IPS DF 4.7 (cell line): ENCODE results near the gene KRTAP5-7.

Experiments
- DNase-seq: peaks from one replicate; pipeline ENCODE4 v3.0.0-alpha.2; 2013; ENCODE audit warnings: low spot score; ENCODE audit errors: extremely low read depth

KRTAP5-7 gene

DNA sequence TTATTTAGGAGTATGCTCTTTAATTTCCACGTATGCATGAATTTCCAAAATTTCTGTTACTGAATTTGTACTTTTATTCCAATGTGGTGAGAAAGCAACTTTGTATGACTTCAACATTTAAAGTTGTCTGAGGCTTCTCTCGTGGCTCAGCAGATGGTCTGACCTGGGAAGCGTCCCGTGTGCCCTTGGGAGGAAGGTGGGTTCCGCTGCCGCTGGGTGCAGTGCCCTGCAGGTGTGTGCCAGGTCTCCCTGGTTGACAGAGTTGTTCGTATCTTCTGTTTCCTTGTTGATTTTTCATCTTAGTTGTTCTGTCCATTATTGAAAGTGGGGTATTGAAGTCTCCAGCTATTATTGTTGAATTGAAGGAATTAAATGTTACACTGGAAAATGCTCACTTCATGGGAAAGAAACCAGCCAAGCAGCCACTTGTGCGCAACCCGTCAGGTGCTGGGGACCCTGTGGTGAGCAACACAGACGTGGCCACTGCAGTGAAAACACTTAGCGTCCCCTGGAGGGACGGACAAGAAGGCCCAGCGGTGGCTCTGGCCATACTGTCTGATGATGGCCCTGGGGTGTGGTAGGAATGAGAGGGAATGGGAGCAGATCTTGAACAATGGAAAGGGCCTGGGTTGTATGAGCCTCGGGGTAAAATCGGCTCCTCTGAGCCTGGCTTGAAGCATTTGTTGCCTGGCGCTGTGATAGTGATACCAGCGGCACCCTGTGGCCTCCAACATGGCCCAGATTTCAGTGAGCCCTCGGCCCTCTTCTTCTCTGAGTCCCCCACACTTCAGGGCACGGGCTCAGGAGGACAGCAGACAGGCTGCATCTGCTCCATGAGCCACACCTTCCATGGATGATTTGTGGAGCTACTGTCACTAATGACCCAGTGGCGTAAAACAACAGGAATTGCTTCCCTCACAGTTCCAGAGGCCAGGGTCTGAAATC lies 31.5 kb upstream of the KRTAP5-7 start:
- DNase-seq = no peak

DNA sequence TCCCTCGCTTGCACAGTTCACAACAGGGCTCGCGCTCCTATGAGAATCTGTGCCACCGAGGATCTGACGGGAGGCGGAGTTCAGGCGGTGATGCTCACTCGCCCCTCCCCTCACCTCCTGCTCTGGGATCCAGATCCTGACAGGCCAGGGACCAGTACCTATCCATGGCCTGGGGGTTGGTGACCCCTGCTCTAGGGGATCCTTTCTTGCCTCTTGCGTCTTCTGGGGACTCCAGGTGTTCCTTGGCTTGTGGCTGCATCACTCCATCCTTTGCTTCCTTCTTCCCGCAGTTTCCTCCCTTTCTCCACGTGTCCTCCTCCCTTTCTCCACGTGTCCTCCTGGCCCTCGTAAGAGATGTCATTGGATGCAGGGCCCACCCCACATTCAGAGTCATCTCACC lies 30.6 kb upstream of the KRTAP5-7 start:
- DNase-seq = no peak

DNA sequence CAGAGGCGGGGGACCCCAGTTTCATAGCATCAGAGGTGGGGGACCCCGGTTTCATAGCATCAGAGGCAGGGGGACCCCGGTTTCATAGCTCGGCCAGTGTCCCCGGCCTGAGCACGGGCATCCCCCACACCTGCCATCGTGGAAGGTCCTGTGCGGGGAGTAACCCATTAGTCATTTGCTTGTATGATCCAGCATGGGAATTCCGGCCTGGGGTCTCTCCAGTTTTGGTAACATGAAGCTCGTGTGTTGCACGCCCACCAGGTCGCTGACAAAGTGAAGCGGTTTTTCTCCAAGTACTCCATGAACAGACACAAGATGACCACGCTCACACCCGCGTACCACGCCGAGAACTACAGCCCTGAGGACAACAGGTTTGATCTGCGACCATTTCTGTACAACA lies 29.0 kb upstream of the KRTAP5-7 start:
- DNase-seq = no peak

DNA sequence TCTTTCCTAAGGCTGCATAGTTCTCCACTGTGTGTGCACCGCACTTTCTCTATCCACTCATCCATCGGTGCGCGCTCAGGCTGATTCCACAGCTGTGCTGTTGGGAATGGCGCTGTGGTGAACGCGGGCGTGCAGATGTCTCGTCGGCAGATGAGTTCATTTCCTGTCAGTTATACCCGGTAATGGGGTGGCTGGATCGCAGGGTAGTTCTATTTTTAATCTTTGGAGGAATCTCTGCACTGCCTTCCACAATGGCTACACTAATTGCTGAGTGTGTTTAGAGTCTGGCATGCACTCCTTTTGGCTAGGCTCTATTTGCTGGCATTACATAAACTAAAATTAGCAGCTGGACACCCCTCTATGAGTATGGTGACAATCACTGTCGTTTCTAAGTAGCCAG lies 27.9 kb upstream of the KRTAP5-7 start:
- DNase-seq = no peak

DNA sequence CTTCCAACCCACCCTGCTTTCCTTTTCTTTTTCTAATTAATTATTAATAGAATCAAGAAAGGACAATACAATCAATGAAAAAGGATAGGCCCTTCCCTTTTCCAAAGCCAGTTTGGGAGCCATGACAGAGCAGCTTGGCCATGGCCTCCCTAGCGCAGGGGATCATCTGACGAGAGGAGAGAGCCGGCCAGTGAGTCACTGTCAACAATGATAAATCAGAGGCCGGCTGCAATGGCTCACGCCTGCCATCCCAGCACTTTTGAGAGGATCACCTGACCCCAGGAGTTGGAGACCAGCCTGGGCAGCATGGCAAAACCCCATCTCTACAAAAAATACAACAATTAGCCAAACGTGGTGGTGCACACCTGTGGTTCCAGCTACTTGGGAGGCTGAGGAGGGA lies 27.5 kb upstream of the KRTAP5-7 start:
- DNase-seq = no peak

DNA sequence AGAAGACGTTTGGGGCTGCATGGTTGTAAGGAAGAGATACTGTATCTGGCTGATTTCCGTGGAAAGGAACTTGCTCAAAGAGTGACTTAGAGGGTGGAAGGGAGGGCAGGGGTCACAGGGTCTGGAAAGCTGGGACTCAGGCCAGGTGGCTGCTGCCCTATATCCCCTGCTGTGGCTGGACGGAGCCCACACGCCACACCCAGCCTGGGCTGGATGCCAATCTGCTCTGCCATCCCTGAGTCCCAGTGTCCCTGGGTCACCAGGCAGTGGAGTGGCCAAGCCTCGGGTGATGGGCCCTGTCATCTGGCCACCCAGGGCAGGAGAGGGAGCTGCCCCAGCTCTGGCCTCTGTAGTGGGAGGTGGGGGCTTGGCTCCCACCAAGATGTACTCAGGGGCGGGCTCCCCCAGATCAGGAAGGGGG lies 26.5 kb upstream of the KRTAP5-7 start:
- DNase-seq = no peak

DNA sequence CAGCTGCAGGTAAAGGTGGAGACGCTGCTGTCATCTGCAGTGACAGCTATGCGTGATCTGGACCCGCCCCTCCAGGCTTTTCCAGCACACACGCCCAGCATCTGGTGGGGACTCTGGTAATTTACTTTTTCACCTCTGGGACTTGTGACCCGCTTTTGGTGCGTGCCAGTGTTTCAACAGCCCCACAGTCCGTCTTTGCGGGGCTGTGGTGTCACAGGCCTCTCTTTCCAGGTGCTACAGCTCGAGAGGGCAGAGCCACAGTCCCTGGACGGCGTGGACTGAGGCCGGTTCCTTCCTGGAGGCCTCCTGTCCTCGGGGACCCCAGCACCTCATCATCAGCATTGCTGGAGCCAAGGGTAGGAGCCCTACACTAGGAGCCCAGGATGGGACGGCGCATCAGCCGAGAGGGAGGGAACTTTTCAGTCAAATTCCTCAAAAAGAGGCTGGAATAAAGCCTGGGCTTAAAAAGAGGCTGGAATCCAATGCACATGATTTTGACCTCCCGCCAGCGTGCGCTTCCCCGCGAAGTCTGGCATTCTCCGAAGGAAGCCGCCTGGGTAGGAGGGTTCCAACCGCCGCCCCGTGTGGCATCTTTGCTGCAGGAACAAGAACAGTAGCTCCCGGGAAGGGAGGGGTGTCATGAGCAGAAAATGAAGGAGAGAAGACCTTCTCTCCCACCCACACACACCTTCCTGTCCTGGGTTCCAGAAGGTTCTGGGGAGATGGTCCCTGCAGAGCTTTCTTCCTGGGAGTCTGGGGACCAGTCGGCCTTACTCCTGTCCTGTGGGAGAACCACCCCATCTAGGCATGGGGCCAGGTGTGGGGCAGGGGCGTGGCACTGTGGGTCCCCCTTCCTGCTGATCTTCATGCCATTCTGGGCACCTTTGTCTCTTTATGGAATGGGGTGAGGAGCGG lies 25.7 kb upstream of the KRTAP5-7 start:
- no peak for DNase-seq

DNA sequence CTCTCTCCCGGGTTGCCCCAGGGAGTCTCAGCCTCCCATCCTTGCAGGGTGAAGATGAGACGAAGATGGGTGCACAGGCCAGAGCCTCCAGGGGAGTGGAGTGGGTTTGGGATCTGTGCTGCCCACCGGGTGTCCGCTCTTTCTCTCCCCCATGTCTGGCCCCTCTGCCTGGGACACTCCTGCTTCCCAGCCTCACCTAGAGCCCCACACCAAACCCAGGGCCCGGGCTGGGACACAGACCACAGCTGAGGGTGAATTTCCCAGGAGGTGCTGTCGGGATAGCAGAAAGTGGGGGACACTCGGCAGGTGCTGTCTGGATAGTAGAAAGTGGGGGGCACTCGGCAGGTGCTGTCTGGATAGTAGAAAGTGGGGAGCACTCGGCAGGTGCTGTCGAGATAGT lies 25.0 kb upstream of the KRTAP5-7 start:
- DNase-seq = no peak

DNA sequence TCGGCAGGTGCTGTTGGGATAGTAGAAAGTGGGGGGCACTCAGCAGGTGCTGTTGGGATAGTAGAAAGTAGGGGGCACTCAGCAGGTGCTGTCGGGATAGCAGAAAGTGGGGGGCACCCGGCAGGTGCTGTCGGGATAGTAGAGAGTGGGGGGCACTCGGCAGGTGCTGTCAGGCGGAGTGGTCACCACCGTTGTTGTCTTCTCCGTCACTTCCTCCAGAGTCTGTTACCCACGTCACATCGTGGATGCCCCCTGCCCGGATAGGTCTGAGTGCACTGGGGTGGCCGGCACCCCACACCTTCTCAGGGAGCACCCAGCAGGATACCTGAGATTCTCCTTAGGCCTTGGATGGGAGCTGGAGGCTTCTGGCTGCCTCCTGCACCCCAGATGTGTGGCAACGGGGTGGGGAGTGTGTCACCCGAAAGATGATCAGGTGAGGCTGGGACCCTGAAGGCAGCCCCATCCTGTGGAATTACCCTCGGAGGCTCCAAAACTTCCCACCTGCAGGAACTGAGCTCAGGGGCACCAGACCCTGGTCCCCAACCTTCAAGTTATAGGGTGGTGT lies 24.1 kb upstream of the KRTAP5-7 start:
- no peak for DNase-seq

DNA sequence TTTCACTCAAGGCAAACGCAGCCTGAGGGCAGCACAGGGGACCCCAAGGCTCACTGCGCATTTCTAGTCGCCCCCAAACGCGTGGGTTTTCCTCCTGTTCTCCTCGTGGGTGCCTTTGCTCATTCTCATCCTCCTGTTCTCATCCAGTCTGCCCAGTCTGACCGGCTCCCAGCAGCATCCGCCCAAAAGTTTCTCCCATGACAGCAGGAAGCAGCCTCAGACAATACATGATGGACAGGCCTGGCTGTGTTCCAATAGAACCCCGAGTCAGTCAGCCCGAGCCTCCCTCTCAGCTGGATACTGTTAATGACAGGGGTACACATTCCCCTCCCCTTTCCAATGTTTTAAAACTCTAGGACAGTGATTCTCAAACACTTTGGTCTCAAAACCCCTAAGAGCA lies 22.5 kb upstream of the KRTAP5-7 start:
- DNase-seq = no peak

DNA sequence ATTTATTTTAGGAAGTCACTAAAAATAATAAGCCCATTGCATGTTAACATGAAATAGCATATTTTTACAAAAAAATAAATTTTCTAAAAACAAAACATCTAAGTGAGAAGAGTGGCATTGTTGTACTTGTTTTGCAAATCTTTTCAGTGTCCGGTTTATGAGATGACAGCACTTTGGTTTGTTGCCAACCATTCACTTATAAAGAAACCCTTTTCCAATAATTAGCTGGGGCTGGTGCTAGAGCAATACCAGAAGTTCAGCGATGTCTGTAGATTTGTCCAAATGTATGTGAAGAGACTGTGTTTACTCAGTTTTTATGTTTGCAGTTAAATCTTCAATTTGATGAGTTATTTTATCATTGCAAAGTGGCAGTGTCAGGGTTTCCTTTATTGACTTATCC lies 22.1 kb upstream of the KRTAP5-7 start:
- no peak for DNase-seq

DNA sequence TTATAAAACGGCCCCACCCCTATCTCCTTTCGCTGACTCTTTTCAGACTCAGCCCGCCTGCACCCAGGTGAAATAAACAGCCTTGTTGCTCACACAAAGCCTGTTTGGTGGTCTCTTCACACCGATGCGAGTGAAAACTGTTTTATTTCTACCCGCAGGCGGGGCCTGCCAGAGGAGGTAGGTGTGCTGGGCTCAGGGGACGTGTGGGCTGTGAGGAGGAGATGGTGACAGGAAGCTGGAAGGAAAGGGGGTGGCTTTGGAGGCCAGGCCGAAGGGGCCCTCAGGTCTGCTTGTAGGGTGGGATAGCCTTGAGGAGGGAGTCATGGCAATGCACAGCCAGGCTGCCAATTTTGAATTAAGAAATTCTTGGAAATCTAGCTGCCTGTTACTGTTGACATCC lies 21.3 kb upstream of the KRTAP5-7 start:
- no peak for DNase-seq

DNA sequence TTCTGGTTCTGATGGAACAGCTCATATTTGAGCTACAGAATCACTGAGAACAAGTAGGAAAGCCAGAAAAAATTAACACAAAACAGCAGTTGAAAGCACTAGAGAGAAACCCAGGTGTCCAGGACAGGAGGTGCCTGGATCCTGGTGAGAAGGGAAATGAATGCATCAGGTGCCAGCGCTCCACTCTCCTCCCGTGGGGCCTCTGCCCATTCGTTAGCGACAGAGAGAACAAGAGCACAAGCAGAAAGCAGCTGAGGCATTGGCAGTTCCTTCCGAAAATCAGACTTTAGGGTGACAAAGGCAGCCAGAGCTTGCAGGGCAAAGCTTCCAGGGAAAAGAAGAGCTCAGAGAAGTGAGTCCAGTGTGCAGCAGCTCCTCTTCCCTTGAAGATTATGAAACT lies 20.0 kb upstream of the KRTAP5-7 start:
- DNase-seq = no peak

DNA sequence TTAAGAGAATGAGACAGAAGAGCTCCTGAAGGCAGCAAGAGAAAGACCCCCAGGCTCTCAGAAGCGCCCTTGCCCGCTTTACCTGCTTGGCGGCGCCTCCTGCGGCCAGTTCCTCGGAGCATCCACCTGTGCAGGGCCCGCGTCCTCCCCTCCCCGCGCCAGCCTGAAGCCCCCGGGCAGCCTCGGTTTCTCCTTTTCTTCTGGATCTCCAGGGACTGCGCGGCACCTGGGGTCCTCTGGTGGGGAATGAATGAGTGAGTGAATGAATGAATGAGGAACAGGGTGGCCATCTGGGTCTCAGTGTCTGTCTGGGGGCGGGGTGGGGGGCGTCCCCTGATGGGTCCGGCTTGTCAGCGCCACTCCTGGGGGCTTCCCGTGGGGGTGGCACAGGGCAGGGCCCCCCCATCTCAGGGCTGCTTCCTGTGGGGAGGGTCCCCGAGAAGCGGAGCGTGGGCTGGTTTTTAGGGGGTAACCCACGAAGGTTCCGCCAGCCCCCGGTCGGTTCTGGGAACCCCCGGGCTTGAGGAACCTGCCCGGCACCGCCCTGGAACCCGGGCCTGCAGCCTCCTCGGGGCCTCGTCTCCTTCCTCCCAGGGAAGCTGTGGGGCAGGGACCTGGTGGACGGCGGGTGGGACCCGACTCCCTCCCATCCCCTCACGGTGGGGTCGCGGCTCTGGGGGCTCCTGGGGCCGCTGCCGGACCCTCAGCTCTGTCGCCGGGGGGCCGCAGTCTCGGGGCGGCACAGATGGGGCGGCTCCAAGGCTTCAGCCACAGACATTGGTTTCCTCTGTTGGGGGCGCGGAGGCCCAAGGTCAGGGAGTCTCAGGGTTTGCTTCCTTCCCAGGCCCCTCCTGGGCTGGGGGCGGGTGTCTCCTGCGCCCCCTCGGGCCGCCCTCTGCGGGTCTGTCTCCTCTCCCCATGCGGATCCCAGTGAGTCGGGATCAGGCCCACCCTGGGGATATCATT lies 8.3 kb upstream of the KRTAP5-7 start:
- DNase-seq = no peak

DNA sequence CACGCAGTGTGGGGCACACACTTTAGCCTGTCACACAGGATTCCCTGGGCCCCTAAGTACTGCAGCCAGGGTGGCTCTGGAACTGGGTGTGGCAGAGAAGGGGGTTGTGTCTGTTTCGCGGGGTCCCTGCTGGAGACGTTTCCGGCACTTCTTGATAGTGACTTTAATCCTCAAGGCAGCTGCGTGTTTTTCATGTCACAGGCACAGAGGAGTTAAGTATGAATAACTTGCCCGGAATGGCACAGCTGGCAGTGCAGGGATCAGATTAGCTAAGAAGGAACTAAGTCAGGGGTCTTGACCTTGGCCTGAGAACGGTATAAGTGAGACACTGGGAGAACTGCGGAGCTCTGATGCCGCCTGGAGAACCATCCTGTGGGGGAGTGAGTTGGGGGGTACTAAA lies 7.5 kb upstream of the KRTAP5-7 start:
- DNase-seq = no peak

DNA sequence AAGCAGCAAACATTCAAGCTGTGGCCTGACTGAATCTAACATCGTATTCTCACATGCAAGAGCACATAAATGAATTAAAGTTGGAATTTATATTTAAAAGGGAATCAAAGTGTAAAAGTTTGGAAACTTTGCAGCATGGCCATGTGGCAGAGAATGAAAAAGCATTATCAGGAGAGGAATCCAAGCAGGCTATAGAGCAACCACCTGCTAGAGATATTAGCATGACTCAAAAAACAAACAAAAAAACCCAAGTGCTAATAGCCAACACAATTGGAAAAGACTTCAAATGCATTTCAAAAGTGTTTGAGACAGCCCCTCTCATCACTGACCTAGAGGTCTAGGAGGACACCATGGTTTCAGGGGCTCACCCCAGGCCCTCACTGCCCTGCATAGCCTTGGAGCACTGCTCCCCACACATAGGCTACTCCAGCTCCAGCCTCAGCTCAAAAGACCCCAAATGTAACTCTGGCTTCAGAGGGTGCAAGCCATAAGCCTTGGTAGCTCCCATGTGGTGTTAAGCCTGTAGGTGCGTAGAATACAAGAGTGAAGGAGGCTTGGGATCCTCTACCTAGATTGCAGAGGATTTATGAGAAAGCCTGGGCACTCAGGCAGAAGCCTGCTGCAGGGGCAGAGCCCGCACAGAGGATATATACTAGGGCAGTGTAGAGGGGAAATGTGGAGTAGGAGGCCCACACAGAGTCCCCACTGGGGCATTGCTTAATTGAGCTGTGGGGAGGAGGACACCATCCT lies 1.7 kb upstream of the KRTAP5-7 start:
- no peak for DNase-seq

DNA sequence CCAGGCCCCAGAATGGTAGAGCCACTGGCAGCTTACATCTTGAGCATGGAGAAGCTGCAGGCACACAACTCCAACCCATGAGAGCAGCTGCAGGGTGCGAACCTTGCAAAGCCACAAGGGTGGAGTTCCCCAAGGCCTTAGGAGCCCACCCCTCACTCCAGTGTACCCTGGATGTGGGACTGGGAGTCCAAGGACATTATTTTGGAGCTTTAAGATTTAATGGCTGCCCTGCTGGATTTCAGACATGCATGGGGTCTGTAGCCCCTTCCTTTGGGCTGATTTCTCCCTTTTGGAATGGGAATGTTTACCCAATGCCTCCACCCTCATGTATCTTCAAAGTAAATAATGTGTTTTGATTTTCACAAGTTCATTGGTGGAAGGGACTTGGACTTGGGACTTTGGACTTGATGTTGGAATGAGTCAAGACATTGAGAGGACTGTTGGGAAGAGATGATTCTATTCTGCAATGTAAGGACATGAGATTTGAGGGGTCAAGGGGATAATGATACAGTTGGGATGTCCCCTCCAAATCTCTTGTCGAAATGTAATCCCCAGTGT lies 1.1 kb upstream of the KRTAP5-7 start:
- DNase-seq = no peak

DNA sequence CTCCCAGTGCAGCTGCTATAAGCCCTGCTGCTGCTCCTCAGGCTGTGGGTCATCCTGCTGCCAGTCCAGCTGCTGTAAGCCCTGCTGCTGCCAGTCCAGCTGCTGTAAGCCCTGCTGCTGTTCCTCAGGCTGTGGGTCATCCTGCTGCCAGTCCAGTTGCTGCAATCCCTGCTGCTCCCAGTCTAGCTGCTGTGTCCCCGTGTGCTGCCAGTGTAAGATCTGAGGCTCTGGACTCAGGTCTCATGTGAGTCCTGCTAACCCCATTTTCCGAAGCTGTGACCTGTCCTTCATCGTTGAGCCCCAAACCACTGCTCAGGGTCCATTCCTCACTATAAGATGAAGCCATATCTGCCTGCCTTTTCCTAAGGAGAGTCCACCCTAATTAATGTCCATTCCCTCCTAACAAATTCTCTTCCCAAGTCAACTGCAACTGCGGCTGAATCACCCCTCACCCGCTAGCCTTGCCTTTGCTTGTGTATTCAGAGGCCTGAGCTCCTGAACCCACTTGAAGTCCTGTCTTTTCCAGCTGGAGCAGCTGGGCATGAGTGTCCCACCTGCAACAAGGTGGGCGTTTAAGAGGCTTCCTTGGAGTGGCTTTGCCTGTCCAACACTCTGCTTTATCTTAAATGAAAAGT lies 626 bp downstream of the KRTAP5-7 start:
- no peak for DNase-seq

DNA sequence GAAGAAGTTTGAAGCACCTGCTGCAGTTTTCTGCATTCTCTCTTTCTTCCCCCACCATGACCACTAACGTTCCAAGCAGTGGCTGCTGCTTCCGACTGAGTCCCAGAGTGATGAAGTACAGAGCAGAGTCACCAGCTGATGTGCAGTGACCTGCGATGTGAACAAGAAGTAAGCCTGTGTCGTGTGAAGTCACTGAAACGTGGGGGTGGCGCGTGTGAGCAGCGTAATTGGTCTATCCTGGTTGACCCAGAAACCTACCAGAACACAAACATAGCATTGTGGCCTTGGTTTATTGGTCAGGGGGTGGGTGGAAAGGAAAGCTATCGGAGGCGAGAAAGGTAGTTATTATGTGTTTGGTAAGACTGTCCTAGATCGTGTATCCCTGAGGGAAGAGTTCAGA lies 3.5 kb downstream of the KRTAP5-7 start:
- no peak for DNase-seq
